SK-N-MC (cell line): ENCODE measurements around the gene HERPUD2.
"Not testable (repeated sequence)": the region's sequence is repeated elsewhere in the genome, so short reads cannot be mapped to it uniquely, and the experiment has no call there.

Source experiments
- DNase-seq: peaks from one replicate; pipeline ENCODE4 v3.0.0-alpha.2; 2011; ENCODE audit warnings: low read depth, low spot score
- H3K27ac ChIP-seq: fragments of 200-600 bp; sonication (generic); 2 replicates; pipeline ENCODE4 v1.5.1; 2016; ENCODE audit warnings: mixed run types
- H3K36me3 ChIP-seq: fragments of 200-600 bp; sonication (generic); 2 replicates; pipeline ENCODE4 v1.6.1; 2017; ENCODE audit warnings: antibody characterized with exemption, low read length, mixed read lengths; ENCODE audit not compliant: insufficient read depth
- H3K4me3 ChIP-seq: fragments of 200-600 bp; sonication (generic); 2 replicates; pipeline ENCODE4 v1.5.1; 2016
- H3K9ac ChIP-seq: fragments of 200-600 bp; sonication (generic); 2 replicates; pipeline ENCODE4 v1.8.0; 2017; ENCODE audit warnings: mixed run types, mixed read lengths; ENCODE audit not compliant: insufficient read length
- H3K9me3 ChIP-seq: fragments of 200-600 bp; sonication (generic); 2 replicates; pipeline ENCODE4 v1.6.1; 2017; ENCODE audit warnings: low read depth, mild to moderate bottlenecking, antibody characterized with exemption, low read length, moderate library complexity, mixed read lengths
- EZH2 ChIP-seq: fragments of 200-600 bp; sonication (generic); IDR thresholded peaks from one replicate; pipeline ENCODE4 v1.6.1; 2017; ENCODE audit warnings: antibody characterized with exemption
- FOXP2 ChIP-seq: optimal IDR thresholded peaks from 2 replicates; pipeline ENCODE3; 2011; ENCODE audit warnings: mild to moderate bottlenecking, moderate library complexity; ENCODE audit not compliant: insufficient read depth; ENCODE audit errors: extremely low read length, control extremely low read depth
- POLR2AphosphoS5 ChIP-seq: IDR thresholded peaks from 2 replicates; pipeline ENCODE4 v1.6.1; 2012; ENCODE audit warnings: mild to moderate bottlenecking, low read depth, low read length, borderline replicate concordance

HERPUD2 gene

GRCh38 chr7:35677582-35678356, 17.2 kb downstream of the HERPUD2 start:
- Histone ChIP-seq H3K9me3 (no peaks in the 10 kb centered on the region), H3K36me3 (no peaks in the 10 kb centered on the region), H3K27ac (no peak overlapping the region; the same call in 1 of the 2 replicates), H3K9ac (no peak overlapping the region), H3K4me3 (no peak overlapping the region)
- DNase-seq = no peak
- TF ChIP-seq FOXP2 (no peak), EZH2 (no peak), POLR2AphosphoS5 (no peak)

- TF ChIP-seq POLR2AphosphoS5 (no peak), FOXP2 (no peak), EZH2 (no peak)
- Histone ChIP-seq H3K9ac (no peak overlapping the region), H3K27ac (no peak overlapping the region), H3K36me3 (no peaks in the 10 kb centered on the region), H3K4me3 (no peak overlapping the region), H3K9me3 (no peaks in the 10 kb centered on the region)
- DNase-seq = no peak
Observed at GRCh38 chr7:35676211-35676610, 18.7 kb downstream of the HERPUD2 start.

DNA sequence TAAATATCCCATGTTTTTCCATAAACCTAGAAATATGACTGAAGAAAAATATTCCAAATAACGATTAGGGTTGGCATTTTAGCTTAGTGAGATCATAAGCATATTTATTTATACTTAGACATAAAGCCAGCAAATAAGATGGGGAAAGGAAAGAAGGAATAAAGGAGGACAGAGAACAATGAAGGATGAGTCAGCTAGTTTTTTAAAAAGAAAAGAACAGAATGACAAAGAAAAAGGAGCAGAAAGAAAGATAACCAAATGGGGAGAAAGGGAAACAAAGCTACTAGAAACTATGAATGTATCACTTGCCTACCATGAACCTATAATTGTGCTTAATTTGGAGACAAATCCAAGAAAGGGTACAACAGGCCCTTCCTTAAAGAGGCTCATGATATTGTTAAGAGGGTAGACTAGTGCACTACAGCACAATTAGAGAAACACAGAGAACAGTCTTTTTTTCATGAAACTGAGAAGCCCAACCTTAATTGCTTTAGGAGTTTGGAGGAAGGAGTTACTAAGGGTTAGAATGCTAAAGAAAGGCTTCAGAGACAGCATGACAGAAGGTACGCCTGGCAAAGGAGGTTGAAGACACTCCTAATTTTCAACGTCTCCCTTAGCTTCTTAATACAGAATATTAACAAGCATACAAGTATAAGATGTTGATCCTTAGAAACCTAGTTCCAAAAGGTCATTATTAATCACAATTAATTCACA, 23.9 kb downstream of the HERPUD2 start:
- Histone ChIP-seq H3K9ac (no peak overlapping the region), H3K27ac (peak overlapping the region; percentile 46; the same call in 1 of the 2 replicates), H3K9me3 (no peaks in the 10 kb centered on the region), H3K36me3 (peaks cover 19% of the 10 kb centered on the region), H3K4me3 (no peak overlapping the region)
- TF ChIP-seq FOXP2 = no peak
- no peak for DNase-seq

- not testable (repeated sequence) for H3K9ac ChIP-seq, DNase-seq, H3K9me3 ChIP-seq, H3K4me3 ChIP-seq, H3K27ac ChIP-seq, H3K36me3 ChIP-seq
Observed at GRCh38 chr7:35660411-35660810, 34.5 kb downstream of the HERPUD2 start.

DNA sequence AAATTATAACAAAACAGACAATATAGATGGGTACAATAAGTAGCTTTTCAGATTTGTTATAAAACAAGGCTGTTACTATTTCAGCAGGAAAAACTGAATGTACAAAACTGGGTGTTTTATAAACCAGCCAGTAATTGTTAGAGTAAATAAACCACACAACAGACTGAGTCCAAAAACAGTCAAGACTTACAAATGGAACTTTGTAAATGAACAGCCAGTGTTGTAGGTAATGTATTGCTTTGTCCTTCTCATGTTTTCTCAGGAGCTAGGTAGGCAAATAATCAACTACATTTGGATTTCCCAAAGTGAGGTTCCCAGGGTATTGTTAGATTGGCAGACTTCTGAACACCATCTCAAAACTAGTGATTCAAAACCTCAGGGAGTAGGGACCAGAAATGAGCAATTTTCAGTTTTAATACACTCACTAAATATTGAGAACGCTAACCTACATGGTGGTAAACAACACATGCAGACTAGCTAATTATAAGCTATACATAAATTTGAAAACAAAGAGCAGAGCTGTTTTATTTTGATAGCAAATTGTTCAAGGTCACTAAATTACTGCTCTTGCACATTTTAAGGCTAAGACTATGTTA, 36.2 kb downstream of the HERPUD2 start:
- no peak for DNase-seq
- no peak overlapping the region for H3K4me3 ChIP-seq
- no peak overlapping the region for H3K27ac ChIP-seq
- H3K9me3 ChIP-seq = no peaks in the 10 kb centered on the region; the same call in 1 of the 2 replicates
- H3K36me3 ChIP-seq = no peaks in the 10 kb centered on the region
- no peak overlapping the region for H3K9ac ChIP-seq
- TF ChIP-seq EZH2 (no peak), POLR2AphosphoS5 (no peak), FOXP2 (no peak)

GRCh38 chr7:35657125-35657524, 37.8 kb downstream of the HERPUD2 start:
- no peak overlapping the region for H3K9ac ChIP-seq
- H3K4me3 ChIP-seq = no peak overlapping the region

GRCh38 chr7:35654558-35654957, 40.4 kb downstream of the HERPUD2 start:
- H3K27ac ChIP-seq, DNase-seq, H3K9ac ChIP-seq, H3K9me3 ChIP-seq, H3K4me3 ChIP-seq, H3K36me3 ChIP-seq: not testable (repeated sequence)

More at GRCh38 chr7:35657125-35657524, 37.8 kb downstream of the HERPUD2 start:
- H3K36me3 ChIP-seq = no peaks in the 10 kb centered on the region
- H3K9me3 ChIP-seq = no peaks in the 10 kb centered on the region; the same call in 1 of the 2 replicates
- no peak for TF ChIP-seq EZH2
- no peak for TF ChIP-seq FOXP2
- TF ChIP-seq POLR2AphosphoS5 = no peak
- no peak overlapping the region for H3K27ac ChIP-seq
- no peak for DNase-seq

DNA sequence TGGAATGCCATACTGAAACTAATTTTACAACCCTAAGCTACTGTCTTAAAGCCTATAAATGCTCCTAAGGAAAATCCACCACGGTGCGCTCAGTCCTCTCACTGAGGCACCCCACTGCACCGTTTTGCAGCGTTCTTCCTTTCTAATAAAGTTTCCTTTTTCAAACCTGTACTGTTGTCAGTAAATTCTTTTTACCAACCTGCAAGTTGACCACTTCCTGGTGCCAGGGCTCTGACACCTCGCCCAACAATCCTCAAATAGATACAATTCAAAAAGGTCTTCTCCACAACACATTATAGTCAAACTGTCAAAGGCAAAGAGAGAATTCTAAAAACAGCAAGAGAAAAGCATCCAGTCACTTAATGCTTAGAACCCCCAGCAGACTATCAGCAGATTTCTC, 42.8 kb downstream of the HERPUD2 start:
- H3K36me3 ChIP-seq = no peaks in the 10 kb centered on the region; the same call in 1 of the 2 replicates
- no peak overlapping the region for H3K9ac ChIP-seq
- TF ChIP-seq EZH2 (no peak), POLR2AphosphoS5 (no peak), FOXP2 (no peak)
- no peak for DNase-seq
- no peak overlapping the region for H3K4me3 ChIP-seq
- H3K27ac ChIP-seq = no peak overlapping the region
- H3K9me3 ChIP-seq = no peaks in the 10 kb centered on the region; the same call in 1 of the 2 replicates

- no peaks in the 10 kb centered on the region for H3K9me3 ChIP-seq
- no peak overlapping the region for H3K9ac ChIP-seq
- no peak overlapping the region for H3K4me3 ChIP-seq
- H3K36me3 ChIP-seq = no peaks in the 10 kb centered on the region; the same call in 1 of the 2 replicates
- no peak for TF ChIP-seq FOXP2
- TF ChIP-seq EZH2 = no peak
- no peak for TF ChIP-seq POLR2AphosphoS5
- no peak overlapping the region for H3K27ac ChIP-seq
- DNase-seq = no peak
Observed at GRCh38 chr7:35650751-35651150, 44.2 kb downstream of the HERPUD2 start.
